Keratinocyte (primary cell): Measurements from ENCODE around the gene RNF14.

ENCODE experiments used
- CTCF ChIP-seq, 3 experiments: IDR thresholded peaks in 1 of 3; conservative IDR thresholded peaks in 1 of 3; optimal IDR thresholded peaks in 1 of 3; 2 replicates in 2 of 3; 3 replicates in 1 of 3; pipeline versions ENCODE3 to v1.5.1; 2011; ENCODE audit warnings: low read length in 3 of 3, mild to moderate bottlenecking in 3 of 3, moderate library complexity in 2 of 3, control low read depth in 1 of 3, inconsistent platforms in 1 of 3; ENCODE audit not compliant: insufficient read depth in 2 of 3; ENCODE audit errors: extremely low read depth in 1 of 3
- EZH2 ChIP-seq: IDR thresholded peaks from one replicate; pipeline ENCODE4 v1.6.1; 2012; ENCODE audit warnings: inconsistent platforms, mild to moderate bottlenecking, low read length, moderate library complexity

- TF ChIP-seq EZH2: no peak
- no peak for TF ChIP-seq CTCF (optimal IDR thresholded peaks at IDR 0.05 in 1 of 3, IDR thresholded peaks at IDR 0.05 in 1 of 3, conservative IDR thresholded peaks at IDR 0.05 in 1 of 3; ENCODE audit: extremely low read depth in 1 of 3, insufficient read depth in 2 of 3, low read length in 3 of 3)
Measured at GRCh38 chr5:141940695-141941271, 28.1 kb upstream of the RNF14 start.
